NT2/D1 (cell line): ENCODE measurements around the gene UPF2.

ENCODE experiments used
- SUZ12 ChIP-seq: IDR thresholded peaks from 2 replicates; pipeline ENCODE4 v1.6.1; 2011; ENCODE audit not compliant: insufficient read length, insufficient read depth; ENCODE audit errors: extremely low read depth
- YY1 ChIP-seq: IDR thresholded peaks from 2 replicates; pipeline ENCODE4 v1.6.1; 2011; ENCODE audit not compliant: insufficient read length, insufficient read depth
- ZNF274 ChIP-seq: IDR thresholded peaks from 2 replicates; pipeline ENCODE4 v1.6.1; 2011; ENCODE audit warnings: mild to moderate bottlenecking, low read depth, low read length

DNA sequence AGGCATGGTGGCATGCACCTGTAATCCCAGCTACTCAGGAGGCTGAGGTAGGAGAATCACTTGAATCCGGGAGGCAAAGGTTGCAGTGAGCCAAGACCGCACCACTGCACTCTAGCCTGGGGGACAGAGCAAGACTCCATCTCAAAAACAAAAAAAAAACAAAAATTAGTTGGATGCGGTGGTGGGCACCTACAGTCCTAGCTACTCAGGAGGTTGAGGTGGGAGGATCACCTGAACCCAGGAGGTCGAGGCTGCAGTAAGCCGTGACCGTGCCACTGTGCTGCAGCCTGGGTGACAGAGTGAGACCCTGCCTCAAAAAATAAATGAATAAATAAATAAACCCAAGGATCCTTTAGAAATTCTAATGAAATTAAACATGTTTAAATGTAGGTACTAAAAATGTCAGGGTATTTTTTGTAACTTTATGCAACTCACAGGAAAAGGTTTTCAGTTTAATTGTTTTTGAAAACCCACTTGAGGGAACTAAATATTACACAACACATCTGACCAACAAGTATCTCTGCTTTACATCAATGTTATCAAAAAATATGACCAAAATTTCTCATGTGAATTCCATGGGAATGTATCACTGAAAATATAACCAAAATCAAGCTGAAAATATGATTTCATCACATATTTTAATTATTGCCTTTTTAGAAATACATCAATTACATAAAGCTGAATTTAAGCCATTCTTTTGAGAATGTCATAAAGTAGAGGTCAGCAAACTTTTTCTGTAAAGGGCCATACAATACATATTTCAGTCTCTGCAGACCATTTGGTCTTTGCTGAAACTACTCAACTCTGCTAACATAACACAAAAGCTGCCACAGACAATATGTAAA lies 23.9 kb downstream of the UPF2 start:
- TF ChIP-seq ZNF274 (no peak), SUZ12 (no peak), YY1 (no peak)
